ACHN (cell line): ENCODE results near the gene DMAC1.

Experiments used
- DNase-seq: peaks from one replicate; pipeline ENCODE4 v3.0.0-alpha.2; 2015
- in situ Hi-C: cut with HindIII; loops from 2 replicates; pipeline ENCODE4 v1.10.0; 2017; ENCODE audit warnings: low sequenced_read_pairs, low pct_ligation_motif_present, low pct_unique_long_range_greater_than_20kb

Gene DMAC1

GRCh38 chr9:7788772-7789171 is 10.8 kb downstream of the DMAC1 start:
- no peak for DNase-seq
- in situ Hi-C loops = no loop called here

GRCh38 chr9:7785813-7786212 is 13.8 kb downstream of the DMAC1 start:
- no peak for DNase-seq
- in situ Hi-C loops = no loop called here

- no peak for DNase-seq
- in situ Hi-C loops = no loop called here
Observed at GRCh38 chr9:7784472-7784871, 15.1 kb downstream of the DMAC1 start.

- in situ Hi-C loops = no loop called here
- no peak for DNase-seq
Observed at GRCh38 chr9:7783635-7784063, 15.9 kb downstream of the DMAC1 start.

GRCh38 chr9:7782400-7783120 is 17.0 kb downstream of the DMAC1 start:
- DNase-seq = no peak
- in situ Hi-C loops = no loop called here

GRCh38 chr9:7780261-7780988 is 19.2 kb downstream of the DMAC1 start:
- no peak for DNase-seq
- in situ Hi-C loops = no loop called here

- in situ Hi-C loops = no loop called here
- DNase-seq = no peak
Observed at GRCh38 chr9:7778851-7779600, 20.6 kb downstream of the DMAC1 start.

- DNase-seq = no peak
- in situ Hi-C loops = no loop called here
Observed at GRCh38 chr9:7777771-7778170, 21.8 kb downstream of the DMAC1 start.

- DNase-seq = no peak
- in situ Hi-C loops = no loop called here
Observed at GRCh38 chr9:7770111-7770510, 29.5 kb downstream of the DMAC1 start.

GRCh38 chr9:7762600-7762999 is 37.0 kb downstream of the DMAC1 start:
- no peak for DNase-seq
- in situ Hi-C loops = no loop called here

GRCh38 chr9:7760014-7760415 is 39.6 kb downstream of the DMAC1 start:
- in situ Hi-C loops = no loop called here

GRCh38 chr9:7756088-7756487 is 43.5 kb downstream of the DMAC1 start:
- in situ Hi-C loops = no loop called here
- DNase-seq = no peak

More at GRCh38 chr9:7760014-7760415, 39.6 kb downstream of the DMAC1 start:
- no peak for DNase-seq

- no peak for DNase-seq
- in situ Hi-C loops = no loop called here
Observed at GRCh38 chr9:7752481-7752880, 47.1 kb downstream of the DMAC1 start.
